ENCODE results near the gene MYRF. TPM values are rescaled to one million over a fixed set of nuclear protein-coding genes. Genes with fewer than 3 reads are reported as not detected.

Gene MYRF
- total RNA-seq, 1 donor from 2014 or later, result 13.7 TPM

DNA sequence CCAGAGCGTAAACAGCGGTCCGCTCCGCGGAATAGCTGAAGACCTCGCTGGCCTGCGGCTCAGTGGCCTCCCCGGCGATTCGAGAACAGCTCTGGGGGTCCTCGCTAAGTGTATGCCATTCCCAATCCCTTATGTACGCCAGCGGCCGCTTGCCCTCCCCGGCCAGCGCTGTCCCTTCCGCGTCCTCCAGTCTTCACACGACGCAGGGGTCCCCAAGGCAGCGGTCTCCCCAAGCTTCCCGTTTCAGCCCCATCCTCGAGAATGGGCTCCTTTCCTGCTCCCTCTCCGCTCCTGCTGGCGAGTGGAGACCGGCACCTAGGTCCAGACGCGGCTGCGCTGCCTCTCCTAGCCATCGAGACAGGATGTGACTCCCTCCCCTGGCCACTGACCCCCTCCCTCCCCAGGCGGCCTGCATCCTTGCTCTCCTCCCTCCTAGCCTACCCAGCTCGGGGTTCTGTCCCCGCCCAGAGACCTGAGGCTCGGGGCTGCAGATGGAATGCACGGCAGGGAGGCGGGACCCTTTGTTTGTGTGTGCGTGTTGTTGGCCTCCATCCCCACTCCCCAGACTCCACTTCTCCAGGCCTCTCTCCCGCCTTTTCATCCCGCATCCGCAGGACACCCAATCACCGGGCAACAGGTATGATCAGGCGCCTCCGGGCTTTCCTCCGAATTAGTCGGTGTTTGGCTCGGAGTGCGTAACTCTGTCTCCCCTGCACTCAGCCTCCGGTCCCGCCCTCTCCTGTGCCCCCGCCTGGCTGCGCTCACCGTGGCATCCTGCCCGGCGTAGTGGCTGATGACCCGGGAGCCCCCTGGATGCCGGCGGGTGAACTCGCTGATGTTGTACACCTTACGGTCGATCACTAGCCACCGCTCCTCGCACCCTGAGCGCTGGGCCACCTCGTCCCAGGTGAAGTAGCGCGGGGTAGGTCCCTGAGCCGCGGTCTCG is 63.6 kb downstream of the MYRF start:
- no peak for DNase-seq (ENCODE audit: low read depth)
- TF ChIP-seq, protein P1, sequence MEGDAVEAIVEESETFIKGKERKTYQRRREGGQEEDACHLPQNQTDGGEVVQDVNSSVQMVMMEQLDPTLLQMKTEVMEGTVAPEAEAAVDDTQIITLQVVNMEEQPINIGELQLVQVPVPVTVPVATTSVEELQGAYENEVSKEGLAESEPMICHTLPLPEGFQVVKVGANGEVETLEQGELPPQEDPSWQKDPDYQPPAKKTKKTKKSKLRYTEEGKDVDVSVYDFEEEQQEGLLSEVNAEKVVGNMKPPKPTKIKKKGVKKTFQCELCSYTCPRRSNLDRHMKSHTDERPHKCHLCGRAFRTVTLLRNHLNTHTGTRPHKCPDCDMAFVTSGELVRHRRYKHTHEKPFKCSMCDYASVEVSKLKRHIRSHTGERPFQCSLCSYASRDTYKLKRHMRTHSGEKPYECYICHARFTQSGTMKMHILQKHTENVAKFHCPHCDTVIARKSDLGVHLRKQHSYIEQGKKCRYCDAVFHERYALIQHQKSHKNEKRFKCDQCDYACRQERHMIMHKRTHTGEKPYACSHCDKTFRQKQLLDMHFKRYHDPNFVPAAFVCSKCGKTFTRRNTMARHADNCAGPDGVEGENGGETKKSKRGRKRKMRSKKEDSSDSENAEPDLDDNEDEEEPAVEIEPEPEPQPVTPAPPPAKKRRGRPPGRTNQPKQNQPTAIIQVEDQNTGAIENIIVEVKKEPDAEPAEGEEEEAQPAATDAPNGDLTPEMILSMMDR (IDR thresholded peaks at IDR 0.05; ENCODE audit: insufficient read depth, low read length, poor library complexity, severe bottlenecking), result no peak
- peak overlapping the region; percentile 69 for H3K4me3 ChIP-seq (ENCODE audit: low read depth, low read length)
- H3K36me3 ChIP-seq (ENCODE audit: control insufficient read depth, insufficient read depth, low read length), result peaks cover 4% of the 10 kb centered on the region
- no peaks in the 10 kb centered on the region for H3K27me3 ChIP-seq (ENCODE audit: control insufficient read depth, insufficient read depth, low read length)

DNA sequence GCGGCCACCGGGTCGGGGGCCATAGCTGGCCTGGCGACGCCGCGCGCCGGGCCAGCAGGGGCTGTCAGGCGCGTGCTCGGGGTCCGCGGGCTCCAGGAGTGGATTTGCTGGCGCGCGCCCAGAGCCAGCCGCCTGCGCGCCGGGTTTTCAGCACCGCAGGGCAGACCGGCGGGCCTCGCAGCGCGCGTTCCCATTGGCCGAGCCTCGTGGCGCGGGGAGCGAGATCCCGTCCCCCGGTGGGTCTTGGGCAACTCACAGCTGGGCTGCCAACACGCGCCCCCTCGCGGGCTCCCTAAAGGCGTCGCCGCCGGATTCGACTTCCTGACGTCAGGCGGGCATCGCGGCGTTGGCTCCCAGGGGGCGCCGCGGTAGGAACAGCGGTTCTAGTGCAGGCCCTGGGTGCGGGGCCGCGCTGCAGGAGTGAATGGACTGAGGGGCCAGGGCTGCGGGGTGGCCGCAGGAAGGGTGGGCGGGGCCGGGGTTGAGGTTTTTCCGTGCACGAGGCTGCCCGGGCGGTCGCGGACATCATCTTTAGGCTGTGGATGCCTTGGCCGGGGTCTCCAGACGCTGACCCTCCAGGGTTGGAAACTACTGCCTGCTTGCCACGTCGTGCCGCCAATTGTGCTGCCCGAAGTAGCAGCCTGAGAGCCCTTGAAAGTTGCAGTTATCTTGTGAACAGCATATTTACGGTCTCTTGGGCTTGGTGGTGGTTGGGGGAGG is 64.5 kb downstream of the MYRF start, which contains the start of gene FADS1:
Gene FADS1 (minus strand): TSS at position 268 of the 720 bp plus-strand sequence. CDS start 74 bp downstream, at position 194.
- Histone ChIP-seq H3K36me3 (ENCODE audit: control insufficient read depth, insufficient read depth, low read length) (peaks cover 4% of the 10 kb centered on the region), H3K27me3 (ENCODE audit: control insufficient read depth, insufficient read depth, low read length) (no peaks in the 10 kb centered on the region), H3K4me3 (ENCODE audit: low read depth, low read length) (peak within 1 kb of the TSS; percentile 69)
- TF ChIP-seq, protein P1 (IDR thresholded peaks at IDR 0.05; ENCODE audit: insufficient read depth, low read length, poor library complexity, severe bottlenecking), result peak; percentile 78
- DNase-seq (ENCODE audit: low read depth), result peak; percentile 73

DNA sequence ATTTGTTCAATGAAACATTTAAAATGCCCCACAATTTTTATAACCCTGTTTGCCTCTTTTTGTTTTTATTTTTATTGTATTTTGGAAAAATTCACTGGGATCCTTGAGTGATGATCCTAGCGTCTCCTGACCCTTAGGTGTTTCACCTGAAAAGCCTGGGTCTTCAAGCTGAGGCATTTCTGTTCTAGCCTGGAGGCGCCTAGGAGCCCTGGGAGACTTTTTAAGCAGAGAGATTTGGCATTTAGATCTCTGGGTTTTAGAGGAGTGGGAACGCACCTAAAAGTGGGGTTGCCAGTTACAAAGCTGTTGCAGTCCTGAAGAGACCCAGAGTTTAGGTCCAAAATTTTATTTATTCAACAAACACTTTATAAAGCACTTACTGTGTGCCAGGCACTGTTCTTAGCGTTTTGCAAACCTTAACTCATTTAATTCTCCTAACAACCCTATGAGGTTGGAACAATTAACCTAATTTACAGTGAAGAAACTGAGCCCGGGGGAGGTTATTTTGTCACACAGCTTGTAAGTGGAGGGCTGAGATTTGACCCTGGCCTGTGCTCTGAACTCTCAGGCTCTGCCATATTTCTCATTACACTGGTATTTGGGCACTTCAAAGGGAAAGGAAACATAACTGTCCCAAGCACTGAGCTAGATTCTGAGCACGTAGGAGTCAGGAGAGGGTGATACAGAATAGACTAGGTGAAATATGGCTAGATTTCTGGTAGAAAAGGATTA is 65.2 kb downstream of the MYRF start:
- DNase-seq (ENCODE audit: low read depth), result no peak
- Histone ChIP-seq H3K36me3 (ENCODE audit: control insufficient read depth, insufficient read depth, low read length) (peaks cover 2% of the 10 kb centered on the region), H3K27me3 (ENCODE audit: control insufficient read depth, insufficient read depth, low read length) (no peaks in the 10 kb centered on the region), H3K4me3 (ENCODE audit: low read depth, low read length) (peak overlapping the region; percentile 69)
- TF ChIP-seq, protein P1 (IDR thresholded peaks at IDR 0.05; ENCODE audit: insufficient read depth, low read length, poor library complexity, severe bottlenecking), result no peak

DNA sequence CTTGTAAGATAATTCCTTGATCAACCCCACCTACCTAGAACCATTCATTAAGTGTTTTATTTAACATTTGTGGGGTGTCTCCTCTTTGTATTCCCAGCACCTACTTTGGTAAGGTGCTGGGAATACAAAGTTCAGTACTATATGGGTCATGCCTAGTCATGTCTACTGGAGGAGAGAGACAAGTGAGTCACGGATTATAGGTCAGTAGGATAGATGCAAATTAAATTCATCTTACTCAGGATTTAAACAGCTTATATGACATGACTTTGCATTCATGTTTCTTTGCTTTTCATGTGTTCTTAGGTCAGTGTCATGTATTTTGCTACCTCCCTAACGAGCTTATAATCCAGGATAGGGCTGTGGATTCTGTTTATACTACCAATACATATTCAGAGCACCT is 67.7 kb downstream of the MYRF start:
- H3K4me3 ChIP-seq (ENCODE audit: low read depth, low read length), result no peak overlapping the region
- DNase-seq (ENCODE audit: low read depth), result no peak
- H3K36me3 ChIP-seq (ENCODE audit: control insufficient read depth, insufficient read depth, low read length), result no peaks in the 10 kb centered on the region
- no peaks in the 10 kb centered on the region for H3K27me3 ChIP-seq (ENCODE audit: control insufficient read depth, insufficient read depth, low read length)
- TF ChIP-seq, protein P1 (IDR thresholded peaks at IDR 0.05; ENCODE audit: insufficient read depth, low read length, poor library complexity, severe bottlenecking), result no peak

DNA sequence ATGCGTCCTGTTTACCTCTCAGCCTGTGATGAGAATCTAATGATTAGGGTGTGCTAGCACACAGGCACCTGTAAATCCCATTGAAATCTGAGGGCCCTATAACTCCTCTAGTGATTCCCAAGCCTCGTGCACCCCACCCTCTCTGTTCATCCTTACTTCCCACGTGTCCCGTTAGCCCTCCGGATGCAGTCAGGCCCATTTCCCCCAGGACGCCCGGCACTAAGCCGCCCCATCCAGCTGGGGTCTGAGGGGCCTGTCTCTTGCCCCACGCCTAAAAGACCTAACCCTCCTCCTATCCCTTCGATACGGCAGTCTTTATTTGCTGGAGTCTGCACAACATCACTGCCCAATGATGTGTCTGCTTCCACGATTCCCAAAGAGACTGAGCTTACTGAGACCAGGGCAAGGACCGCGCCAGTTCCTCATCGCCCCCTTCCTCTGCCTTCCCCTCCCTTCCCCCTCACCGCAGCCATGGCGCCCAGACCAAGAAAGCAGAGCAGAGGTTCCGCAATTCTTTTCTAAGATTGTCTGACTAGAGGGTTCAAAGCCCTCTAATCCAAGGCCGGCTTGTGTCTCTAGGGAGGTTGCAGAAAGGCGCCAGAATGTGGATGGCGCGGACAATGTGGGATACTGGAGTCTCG is 74.6 kb downstream of the MYRF start:
- TF ChIP-seq, protein P1 (IDR thresholded peaks at IDR 0.05; ENCODE audit: insufficient read depth, low read length, poor library complexity, severe bottlenecking), result no peak
- Histone ChIP-seq H3K27me3 (ENCODE audit: control insufficient read depth, insufficient read depth, low read length) (no peaks in the 10 kb centered on the region), H3K4me3 (ENCODE audit: low read depth, low read length) (peak overlapping the region; percentile 84), H3K36me3 (ENCODE audit: control insufficient read depth, insufficient read depth, low read length) (no peaks in the 10 kb centered on the region)
- DNase-seq (ENCODE audit: low read depth), result no peak

Data from kidney epithelial cell (primary cell).